HG03095 (cell line): Measurements from ENCODE around the gene LTB4R.

Experiments used
- ATAC-seq: cut with Tn5 transposase; IDR thresholded peaks from one replicate; pipeline ENCODE4 v1.9.1; 2021; ENCODE audit warnings: moderate library complexity; ENCODE audit not compliant: unreplicated experiment

Gene LTB4R

GRCh38 chr14:24277606-24278321 lies 33.5 kb upstream of the LTB4R start:
- no peak for ATAC-seq

GRCh38 chr14:24278424-24278823 lies 32.9 kb upstream of the LTB4R start:
- ATAC-seq, result no peak

GRCh38 chr14:24279301-24280186 lies 31.8 kb upstream of the LTB4R start:
- ATAC-seq, result no peak

DNA sequence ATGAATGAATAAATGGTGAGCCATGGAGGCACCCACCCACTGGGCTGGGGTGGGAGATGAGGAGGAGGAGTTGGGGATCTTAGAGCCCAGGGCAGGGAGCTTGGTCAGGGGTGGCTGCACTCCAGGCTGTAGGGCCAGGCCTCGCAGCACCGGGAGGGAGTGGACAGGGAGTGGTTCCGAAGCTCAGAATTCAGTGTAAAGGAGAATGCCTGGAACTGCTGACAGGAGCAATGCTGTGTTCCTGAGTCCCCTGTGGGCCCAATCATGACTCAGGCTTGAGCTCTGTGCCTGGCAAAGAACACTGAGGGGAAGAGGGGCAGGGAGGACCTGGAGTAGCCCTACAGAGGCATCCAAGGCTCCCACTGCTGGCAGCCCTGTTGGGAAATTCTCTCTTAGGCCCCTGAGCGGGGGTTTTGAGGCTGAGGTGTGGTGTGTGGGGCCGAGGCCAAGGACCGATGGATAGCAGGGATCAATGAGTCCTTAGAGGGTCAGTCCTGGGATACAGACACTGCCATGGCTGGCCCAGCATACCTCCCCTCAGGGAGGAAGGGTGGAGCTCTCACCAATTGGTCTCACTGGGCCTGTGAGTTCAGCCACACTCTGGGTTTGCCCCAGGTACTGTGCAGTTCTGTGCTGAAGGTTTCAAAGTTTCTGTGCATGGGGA lies 30.4 kb upstream of the LTB4R start:
- ATAC-seq, result no peak

- no peak for ATAC-seq
These were observed 29.7 kb upstream of the LTB4R start for GRCh38 chr14:24281636-24282035.

- no peak for ATAC-seq
These were observed 28.6 kb upstream of the LTB4R start for GRCh38 chr14:24282736-24283135.

DNA sequence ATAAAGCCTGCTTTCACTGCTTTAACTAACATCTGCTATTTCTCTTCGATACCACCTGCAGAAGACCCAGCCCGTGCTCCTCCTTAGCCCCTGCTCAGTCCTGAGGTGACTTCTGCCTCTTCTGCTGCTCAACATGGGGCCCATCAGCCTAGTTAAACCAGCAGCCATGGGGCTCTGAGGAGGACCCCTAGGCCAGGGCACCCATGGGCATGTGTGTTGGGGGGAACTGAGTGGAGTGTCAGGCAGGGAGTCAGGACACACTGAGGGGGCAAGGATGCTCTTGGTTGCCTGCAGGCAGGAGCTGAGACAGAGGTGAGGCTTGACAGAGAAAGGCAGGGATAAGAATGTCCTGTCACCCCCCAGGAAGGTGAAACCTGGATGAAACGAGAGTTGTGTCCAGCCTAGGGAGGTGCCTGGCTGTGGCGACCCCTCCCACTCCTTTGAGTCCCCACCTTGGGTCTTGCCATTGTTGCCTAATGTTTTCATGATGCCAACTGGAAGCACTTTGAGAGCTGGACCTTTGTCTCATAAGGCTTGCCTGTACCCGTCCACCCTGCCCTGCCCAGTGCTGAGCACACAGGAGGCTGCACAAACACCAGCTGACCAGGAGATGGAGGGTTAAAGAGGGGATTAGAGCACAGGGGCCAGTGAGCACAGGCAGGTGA lies 27.4 kb upstream of the LTB4R start:
- ATAC-seq, result no peak

DNA sequence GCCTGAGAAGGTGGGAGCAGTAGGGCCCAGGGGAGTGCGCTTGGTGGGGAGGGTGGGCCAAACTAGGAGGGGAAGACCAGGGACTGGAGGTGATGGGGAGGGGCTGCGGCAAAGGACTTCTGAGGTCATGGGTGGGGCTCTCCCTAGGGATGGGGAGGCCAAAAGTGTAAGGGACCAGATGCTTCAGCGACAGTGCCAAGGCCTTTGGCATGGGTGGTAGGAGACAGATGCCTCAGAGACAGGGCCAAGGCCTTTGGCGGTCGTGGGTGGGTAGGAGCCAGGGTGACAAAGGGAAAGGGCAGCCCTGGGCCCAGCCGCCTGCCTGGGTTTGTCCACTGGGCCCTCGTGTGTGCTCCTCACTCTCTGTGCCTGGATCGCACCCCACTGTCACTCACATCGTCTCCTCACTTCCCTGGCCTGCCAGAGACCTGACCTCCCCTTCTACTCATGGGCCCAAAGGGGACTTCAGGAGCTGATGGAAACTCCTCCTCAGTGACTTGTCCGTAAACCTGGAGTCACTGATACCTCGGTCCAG lies 26.7 kb upstream of the LTB4R start:
- no peak for ATAC-seq

- ATAC-seq, result no peak
These were observed 26.0 kb upstream of the LTB4R start for GRCh38 chr14:24285351-24285750.

DNA sequence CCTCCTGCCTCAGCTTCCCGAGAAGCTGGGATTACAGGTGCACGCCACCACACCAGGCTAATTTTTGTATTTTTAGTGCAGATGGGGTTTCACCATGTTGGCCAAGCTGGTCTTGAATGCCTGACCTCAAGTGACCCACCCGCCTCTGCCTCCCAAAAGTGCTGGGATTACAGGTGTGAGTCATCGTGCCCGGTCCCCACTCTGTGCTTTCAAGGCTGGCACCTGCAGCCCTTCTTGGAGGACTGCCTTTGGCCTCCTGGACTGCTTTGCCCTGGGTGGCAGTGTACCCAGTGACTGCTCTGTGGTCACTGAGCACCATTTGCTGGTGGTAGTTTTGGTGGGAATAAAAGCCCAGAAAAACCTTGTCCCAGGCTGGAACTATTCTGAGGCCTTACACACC lies 24.3 kb upstream of the LTB4R start:
- no peak for ATAC-seq

- no peak for ATAC-seq
These were observed 21.5 kb upstream of the LTB4R start for GRCh38 chr14:24289649-24290280.

DNA sequence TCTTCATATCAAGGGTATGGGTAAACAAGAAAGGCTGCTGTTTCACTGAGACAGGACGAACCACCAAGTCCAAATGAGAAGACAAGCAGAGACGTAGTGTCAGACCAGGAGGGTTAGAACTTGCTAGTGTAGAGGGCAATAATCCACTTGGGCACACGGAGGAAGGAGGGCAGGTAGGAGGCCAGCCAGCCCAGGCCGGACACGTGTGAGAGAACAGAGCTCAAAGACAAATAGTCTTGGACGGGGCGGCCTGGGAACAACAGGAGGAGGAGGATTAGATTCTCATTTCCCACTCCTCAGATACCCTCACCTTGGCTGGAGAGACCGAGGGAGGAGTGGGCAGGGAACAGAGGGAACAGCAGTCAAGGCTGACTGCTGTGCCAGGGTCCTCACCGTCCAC lies 20.6 kb upstream of the LTB4R start:
- no peak for ATAC-seq

DNA sequence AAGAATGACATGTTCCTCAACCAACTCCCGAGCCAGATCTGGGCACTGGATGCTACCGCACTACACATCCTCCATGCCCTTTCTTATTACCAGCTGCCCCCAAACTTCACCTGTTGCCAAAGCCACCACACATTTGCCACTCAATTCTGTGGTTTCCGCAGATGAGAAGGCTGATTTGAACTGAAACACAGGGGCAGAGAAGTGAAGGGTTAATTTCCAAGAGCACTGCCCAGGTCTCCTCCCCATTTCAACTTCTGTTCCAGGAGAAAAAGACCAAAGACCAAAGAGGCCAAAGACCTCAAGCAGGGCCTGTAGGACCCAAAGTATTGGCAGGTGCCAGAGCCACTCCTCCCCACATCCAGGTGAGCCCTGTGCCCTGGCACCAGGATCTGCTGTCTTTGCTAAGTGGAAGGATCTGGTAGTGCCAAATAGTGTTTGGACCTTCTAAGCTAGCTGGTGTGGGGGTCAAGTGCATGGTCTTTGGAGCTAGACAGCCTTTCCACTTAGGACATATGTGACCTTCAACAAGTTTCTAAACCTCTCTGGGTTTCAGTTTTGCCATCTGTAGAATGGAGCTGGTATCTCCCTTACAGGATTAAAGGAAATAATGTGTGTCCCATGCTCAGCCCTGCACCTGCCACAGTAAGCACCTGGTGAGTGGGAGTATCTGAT lies 19.7 kb upstream of the LTB4R start:
- no peak for ATAC-seq

GRCh38 chr14:24292118-24292807 lies 19.0 kb upstream of the LTB4R start:
- no peak for ATAC-seq

GRCh38 chr14:24293525-24293924 lies 17.8 kb upstream of the LTB4R start:
- ATAC-seq, result no peak

GRCh38 chr14:24296341-24297157 lies 14.8 kb upstream of the LTB4R start:
- ATAC-seq, result peak; percentile 47

- ATAC-seq, result no peak
These were observed 13.9 kb upstream of the LTB4R start for GRCh38 chr14:24297190-24297964.

DNA sequence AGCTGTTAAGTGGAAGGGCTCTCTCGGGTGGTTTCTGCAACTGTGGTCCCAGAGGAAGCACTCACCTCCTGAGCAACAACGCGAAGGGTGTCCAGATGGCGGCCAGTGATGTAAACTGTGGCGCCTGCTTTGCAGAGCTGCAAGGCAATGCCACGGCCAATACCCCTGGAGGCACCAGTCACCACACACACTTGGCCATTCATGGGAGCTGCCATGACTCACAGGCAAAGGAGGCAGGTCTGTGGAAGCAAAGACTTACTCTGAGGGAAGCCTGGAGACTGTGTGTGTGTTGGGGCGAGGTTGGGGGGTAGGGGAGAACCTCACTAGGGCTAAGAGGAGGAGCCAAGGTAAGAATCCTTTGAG lies 12.4 kb upstream of the LTB4R start:
- no peak for ATAC-seq
